RKO (cell line): Measurements from ENCODE around the gene SERPINA10.

Experiments used
- DNase-seq: peaks from one replicate; pipeline ENCODE4 v3.0.0-alpha.2; 2016; ENCODE audit warnings: low spot score

SERPINA10 gene

GRCh38 chr14:94292872-94293577, at the start of gene SERPINA10:
SERPINA10 (minus strand) TSS chr14:94293268; CDS start chr14:94290593, 2,675 bp downstream.
- DNase-seq, result no peak

- peak; percentile 96 for DNase-seq
These were observed 49.4 kb upstream of the SERPINA10 start for GRCh38 chr14:94342334-94342934.

GRCh38 chr14:94341656-94342333, 48.7 kb upstream of the SERPINA10 start:
- DNase-seq, result no peak

DNA sequence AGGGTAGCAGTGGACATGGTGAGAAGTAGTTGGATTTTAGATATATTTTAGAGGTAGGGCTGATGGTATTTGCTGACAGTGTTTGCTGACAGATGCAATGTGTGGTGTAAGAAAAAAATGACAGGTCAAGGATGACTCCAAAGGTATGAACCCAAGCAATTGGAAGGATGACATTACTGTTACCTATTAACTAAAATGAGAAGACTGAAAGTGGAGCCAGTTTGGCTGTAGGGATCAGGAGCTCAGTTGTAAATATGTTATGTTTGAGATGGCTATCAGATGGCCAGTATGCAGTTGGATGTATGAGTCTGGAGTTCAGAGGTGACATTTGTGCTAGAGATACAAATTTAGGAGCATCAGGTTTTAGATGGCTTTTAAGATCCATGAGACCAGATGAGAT, 47.5 kb upstream of the SERPINA10 start:
- DNase-seq, result no peak

DNA sequence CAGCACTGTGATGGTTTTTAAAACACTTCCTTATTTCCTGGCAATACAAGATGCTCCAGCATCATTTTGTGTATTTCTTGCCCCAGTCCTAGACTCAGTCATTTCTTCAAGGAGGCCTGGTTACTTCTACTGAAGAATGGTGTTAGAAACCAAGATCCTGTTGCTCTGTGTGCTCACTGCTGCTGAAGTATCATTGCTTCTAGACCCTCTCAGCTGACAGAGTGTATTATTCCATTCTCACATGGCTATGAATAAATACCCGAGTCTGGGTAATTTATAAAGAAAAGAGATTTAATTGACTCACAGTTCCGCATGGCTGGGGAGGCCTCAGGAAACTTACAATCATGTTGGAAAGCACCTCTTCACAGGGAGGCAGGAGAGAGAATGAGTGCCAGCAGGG, 45.0 kb upstream of the SERPINA10 start:
- no peak for DNase-seq

DNA sequence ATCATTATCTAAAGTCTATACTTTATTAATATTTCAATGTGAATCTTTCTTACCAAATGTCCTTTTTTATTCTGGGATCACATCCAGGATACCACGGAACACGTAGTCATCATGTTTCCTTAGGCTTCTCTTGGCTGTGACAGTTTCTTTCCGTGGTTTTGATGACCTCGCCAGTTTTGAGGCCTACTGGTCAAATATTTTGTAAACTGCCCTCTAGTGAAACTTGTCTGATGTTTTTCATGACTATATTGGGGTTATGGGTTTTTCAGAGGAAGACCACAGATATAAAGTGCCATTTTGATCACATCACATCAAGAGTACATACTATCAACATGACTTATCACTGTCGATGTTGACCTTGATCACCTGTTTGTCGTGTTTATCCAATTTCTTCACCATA, 44.2 kb upstream of the SERPINA10 start:
- DNase-seq, result peak; percentile 25

DNA sequence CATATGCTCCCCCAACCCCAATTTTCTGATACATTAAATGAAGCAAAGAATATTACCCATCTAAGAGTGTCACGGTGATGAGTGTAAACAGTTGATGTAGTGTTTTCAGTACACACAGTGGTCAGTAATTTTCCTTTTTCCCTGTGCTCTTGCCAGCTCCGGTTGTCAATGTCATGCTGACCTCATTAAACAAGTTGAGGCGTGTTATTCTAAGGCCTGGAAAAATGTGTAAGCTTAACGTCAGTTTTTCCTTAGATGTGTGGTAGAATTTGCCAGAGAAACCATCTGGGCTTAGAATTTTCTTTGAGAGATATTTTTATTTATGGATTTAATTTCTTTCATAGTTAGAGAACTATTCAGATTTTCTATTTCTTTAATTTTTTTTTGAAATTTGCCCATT, 41.8 kb upstream of the SERPINA10 start:
- DNase-seq, result no peak

DNA sequence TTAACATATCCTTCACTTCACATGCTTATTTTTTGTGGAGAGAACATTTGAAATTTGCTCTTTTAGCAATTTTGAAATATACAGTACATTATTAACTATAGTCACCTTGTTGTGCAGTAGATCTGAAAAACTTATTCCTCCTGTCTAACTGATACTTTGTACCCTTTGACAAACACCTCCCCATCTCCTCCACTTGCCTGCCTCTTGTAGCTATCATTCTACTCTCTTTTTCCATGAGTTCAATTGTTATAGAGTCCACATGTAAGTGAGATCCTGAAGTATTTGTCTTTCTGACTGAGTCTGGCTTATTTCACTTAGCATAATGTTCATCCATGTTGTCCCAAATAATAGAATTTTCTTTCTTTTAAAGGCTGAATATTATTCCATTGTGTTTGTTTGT, 39.5 kb upstream of the SERPINA10 start:
- no peak for DNase-seq

DNA sequence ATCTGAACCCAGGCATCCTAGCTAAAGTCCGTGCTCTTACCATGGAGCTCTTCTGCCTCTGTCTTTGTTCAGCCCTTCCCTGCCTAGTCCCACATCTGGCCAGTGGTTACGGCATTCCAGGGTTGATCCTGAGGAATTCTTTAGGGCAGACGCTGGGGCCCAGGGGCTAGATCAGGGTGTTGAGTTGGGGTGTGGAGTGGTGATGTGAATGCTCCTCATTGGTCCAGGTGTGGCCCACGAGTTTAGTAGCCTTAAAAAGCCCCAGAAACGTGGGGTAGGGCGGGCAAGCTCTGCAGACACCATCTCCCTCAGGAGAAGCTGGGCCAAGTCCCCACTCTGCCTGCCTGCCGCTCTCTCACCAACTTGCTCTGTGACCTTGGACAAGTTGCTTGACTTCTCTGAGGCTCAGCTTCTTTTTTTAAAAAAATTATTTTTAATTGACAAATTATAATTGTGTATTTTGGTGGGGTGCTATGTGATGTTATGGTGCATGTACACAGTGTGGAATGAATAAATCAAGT, 39.1 kb upstream of the SERPINA10 start:
- DNase-seq, result no peak

DNA sequence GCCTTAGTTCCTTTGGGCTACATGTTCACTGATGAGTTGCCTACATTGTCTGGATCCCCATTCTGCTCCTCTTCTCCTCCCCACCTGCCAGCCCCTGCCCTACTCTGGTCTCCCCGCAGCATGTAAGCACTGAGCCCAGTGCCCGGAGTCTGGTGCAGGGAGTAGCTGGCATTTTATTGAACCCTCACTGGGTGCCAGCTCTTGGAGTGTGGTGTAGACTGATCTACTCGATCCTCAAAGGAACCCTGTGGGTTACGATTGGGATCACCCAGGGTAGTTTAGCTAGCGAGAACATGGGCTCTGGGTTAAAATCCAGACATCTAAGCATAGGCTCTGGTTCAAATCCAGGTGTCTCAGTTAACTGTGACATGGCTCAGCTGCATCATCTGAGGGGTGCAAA, 38.4 kb upstream of the SERPINA10 start:
- DNase-seq, result no peak

- no peak for DNase-seq
These were observed 37.8 kb upstream of the SERPINA10 start for GRCh38 chr14:94330857-94331256.

DNA sequence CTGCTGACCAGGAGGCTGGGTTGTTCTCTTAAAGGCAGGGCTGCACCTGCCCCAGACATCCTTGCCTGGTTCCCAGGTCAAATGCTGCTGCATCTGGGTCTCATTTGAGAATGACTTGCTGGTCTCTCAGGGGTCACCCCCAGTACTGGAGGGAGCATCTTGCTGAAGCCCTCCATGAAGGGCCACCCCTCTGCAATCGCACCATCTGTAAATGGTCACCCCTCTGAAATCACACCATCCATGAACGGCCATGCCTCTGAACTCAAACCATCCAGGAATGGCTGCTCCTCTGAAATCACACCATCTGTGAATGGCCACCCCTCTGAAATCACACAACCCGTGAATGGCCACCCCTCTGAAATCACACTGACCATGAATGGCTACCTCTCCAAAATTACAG, 37.4 kb upstream of the SERPINA10 start:
- no peak for DNase-seq

DNA sequence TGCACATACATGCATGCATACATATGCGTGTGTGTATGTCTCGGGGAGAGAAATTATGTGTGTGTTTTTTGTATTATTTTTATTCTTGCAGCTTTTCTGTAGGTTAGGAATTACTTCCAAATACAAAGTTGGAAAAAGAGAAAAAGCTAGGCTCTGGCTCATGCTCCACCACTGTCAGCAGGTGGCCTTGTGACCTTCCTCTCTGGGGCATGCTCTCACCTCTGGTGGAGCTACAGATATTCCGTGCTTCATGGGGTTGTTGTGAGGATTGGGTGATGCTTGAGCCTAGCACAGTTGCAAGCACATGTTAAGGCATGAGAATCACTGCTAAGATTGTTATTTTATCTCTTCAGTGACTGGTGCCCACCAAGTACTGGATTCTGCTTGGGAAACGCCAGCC, 36.8 kb upstream of the SERPINA10 start:
- no peak for DNase-seq

GRCh38 chr14:94328196-94328595, 35.1 kb upstream of the SERPINA10 start:
- no peak for DNase-seq

DNA sequence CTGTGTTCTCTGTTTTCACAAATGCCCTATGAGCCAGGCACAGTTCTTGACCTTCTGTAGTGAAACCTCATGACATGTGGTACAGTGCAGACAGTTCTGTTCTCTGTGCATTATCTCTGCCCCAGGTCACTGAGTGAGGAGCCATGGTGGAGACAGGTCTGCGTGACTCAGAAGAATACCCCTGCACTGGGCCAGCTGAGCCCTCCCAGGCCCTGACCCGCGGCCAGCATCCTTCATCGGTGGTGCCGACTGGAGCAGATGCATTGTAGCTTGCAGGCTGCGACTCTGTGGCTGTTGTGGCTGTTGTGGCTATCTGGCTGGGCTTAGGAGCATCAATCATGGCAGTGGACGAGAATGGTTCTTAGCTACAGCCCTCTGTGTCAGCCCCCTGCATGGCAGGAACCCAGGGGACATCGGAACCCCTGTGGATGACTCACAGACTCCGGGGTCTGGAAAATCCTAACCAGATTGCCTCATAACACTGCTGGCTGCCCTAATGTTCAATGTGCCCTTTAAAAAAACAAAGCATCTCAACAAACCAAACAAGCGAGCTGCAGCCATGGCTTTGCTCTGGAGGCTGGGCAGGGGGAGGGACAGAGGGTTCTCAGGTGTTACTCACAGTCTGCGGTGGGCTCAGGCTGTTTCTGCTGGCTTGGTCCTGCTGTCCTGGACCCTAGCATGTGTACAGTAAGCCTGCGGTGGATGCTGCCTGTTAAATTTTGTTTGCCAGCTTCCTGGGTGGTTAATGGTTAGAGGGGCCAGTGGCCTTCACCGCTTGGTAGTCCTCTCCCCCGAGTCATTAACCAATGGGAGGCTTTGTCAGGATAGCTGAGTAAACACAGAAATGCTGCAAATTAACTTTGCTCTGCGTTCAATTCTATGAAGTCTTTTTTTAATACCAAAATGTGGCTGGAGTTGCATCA, 29.8 kb upstream of the SERPINA10 start, which contains the start of gene SERPINA6:
SERPINA6 (minus strand) TSS at position 689 of the 923 bp plus-strand sequence. CDS start 8,688 bp downstream, outside the sequence.
- no peak for DNase-seq

DNA sequence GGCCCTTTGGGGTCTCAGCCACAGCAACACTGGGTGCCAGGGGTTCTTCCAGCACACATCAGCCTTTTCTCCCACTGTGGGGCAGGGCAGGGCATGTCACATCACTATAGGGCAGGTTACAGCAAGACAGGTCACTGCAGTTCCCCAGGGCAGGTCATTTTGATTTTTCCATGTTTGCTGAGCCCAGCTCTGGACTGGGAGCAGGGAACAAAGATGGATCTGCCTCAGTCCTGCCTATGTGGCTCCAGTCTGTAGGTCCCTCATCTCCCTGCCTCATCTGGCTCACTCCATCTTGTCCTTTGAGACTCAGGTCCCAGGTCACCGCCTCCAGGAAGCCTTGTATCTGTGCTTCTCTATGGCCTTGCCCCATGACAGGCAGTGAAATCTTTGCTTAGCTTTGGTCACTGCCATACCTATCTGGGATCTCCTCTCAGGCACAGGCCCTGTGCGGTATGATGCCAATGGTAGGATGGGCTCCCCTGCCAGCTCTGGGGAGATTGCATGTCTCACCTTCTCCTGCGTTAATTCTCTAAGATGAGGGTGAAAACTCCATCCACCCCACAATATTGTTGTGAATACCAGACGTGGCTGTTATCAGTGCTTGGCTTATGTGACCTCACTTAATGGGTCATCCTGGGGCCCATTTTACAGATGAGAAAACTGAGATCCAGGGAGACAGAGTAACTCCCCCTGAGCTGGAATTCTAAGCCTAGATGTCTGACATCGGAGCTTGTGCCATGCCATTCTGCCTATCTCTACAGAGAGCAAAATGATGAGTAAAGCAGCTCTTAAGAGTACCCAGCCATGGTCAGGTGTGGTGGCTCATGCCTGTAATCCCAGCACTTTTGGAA, 28.6 kb upstream of the SERPINA10 start:
- no peak for DNase-seq

DNA sequence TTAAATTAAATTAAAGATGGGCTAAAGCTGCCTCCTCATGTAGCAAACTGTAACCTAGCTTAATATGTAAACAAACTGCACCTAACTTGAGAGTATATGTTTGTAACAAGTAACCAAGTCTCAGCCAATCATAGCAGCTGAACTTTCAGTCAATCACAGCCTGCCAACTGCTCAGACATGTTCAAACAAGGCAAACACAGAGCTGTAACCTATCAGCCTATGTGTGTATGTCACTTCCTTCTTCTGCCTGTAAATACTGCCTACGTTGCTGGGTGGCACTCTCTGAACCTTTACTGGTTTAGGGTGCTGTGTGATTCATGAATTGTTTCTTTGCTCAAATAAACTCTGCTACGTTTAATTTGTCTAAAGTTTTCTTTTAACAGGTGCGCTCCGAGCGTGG, 27.2 kb upstream of the SERPINA10 start:
- peak; percentile 16 for DNase-seq

DNA sequence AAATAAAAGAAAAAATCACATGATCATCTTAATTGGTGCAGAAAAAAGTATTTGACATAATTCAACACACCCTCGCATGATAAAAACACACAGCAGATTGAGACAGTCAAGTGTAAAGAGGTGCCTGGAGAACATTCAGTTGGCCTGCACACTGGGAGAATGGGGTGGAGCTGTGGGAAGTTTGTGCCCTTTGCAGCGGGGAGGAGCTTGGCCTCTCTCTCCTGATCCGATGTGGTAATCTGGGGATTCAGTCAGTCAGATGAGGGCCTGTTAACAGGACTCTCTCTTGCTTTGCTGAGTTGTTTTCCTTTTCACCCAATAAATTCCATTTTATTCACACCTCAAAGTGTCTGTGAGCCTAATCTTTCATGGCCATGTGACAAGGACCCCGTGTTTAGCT, 24.2 kb upstream of the SERPINA10 start:
- no peak for DNase-seq

DNA sequence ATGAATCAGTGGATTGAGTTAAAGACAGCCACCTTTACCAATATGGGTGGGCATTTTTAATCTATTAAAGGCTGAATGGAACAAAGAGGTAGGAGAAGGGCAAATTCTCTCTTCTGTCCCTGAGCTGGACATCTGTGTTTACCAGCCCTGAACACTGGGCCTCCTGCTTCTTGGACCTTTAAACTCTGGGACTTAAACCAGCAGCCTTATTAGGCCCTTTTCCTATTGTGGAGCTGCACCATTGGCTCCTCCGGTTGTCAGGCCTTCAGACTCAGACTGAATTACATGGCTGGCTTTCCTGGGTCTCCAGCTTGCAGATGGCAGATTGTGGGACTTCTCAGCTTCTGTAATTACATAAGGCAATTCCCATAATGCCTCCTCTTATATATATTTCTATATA, 23.6 kb upstream of the SERPINA10 start:
- no peak for DNase-seq

- DNase-seq, result no peak
These were observed 21.8 kb upstream of the SERPINA10 start for GRCh38 chr14:94314890-94315289.
